HG02759 (cell line): ENCODE results near the gene RIT1.
"Not testable (repeated sequence)": the region's sequence is repeated elsewhere in the genome, so short reads cannot be mapped to it uniquely, and the experiment has no call there.

Experiments used
- ATAC-seq: cut with Tn5 transposase; IDR thresholded peaks from one replicate; pipeline ENCODE4 v1.9.1; 2021; ENCODE audit warnings: mild to moderate bottlenecking, moderate library complexity; ENCODE audit not compliant: unreplicated experiment

RIT1 gene

GRCh38 chr1:155934097-155934935, 23.2 kb upstream of the RIT1 start, which contains the start of gene KHDC4:
Gene KHDC4, minus strand, starts transcription at chr1:155934413. Its CDS starts 40 bp downstream, at chr1:155934373.
- ATAC-seq: peak; percentile 96

- no peak for ATAC-seq
These were observed 22.5 kb upstream of the RIT1 start for GRCh38 chr1:155933591-155934096.

- no peak for ATAC-seq
These were observed 21.3 kb upstream of the RIT1 start for GRCh38 chr1:155932487-155932886.

- ATAC-seq: no peak
These were observed 20.9 kb upstream of the RIT1 start for GRCh38 chr1:155932081-155932480.

GRCh38 chr1:155931332-155932038, 20.3 kb upstream of the RIT1 start:
- ATAC-seq: no peak

GRCh38 chr1:155930725-155931124, 19.6 kb upstream of the RIT1 start:
- not testable (repeated sequence) for ATAC-seq

- no peak for ATAC-seq
These were observed 17.9 kb upstream of the RIT1 start for GRCh38 chr1:155929057-155929456.

GRCh38 chr1:155925506-155925905, 14.4 kb upstream of the RIT1 start:
- ATAC-seq: no peak

GRCh38 chr1:155920717-155921116, 9.6 kb upstream of the RIT1 start:
- ATAC-seq: no peak

GRCh38 chr1:155919801-155920200, 8.7 kb upstream of the RIT1 start:
- no peak for ATAC-seq

GRCh38 chr1:155918660-155919059, 7.5 kb upstream of the RIT1 start:
- no peak for ATAC-seq

GRCh38 chr1:155913969-155914757, 3.0 kb upstream of the RIT1 start:
- no peak for ATAC-seq

GRCh38 chr1:155912056-155912536, 947 bp upstream of the RIT1 start:
- ATAC-seq: no peak

GRCh38 chr1:155910621-155911121, 478 bp downstream of the RIT1 start:
- ATAC-seq: no peak

- ATAC-seq: no peak
These were observed 1.3 kb downstream of the RIT1 start for GRCh38 chr1:155909894-155910293.

GRCh38 chr1:155904261-155904660, 6.9 kb downstream of the RIT1 start:
- ATAC-seq: no peak

GRCh38 chr1:155900161-155900560, 11.0 kb downstream of the RIT1 start:
- ATAC-seq: no peak

GRCh38 chr1:155899683-155900082, 11.5 kb downstream of the RIT1 start:
- no peak for ATAC-seq

- no peak for ATAC-seq
These were observed 12.3 kb downstream of the RIT1 start for GRCh38 chr1:155898888-155899287.

GRCh38 chr1:155897746-155898145, 13.4 kb downstream of the RIT1 start:
- ATAC-seq: no peak

- not testable (repeated sequence) for ATAC-seq
These were observed 14.7 kb downstream of the RIT1 start for GRCh38 chr1:155896476-155896875.
